ENCODE measurements around the gene RBM47.

- TF ChIP-seq POLR2AphosphoS5 (IDR thresholded peaks at IDR 0.05; ENCODE audit: low read depth, low read length) (no peak), POLR2A (IDR thresholded peaks at IDR 0.05; ENCODE audit: low read depth, low read length) (no peak), TAF1 (IDR thresholded peaks at IDR 0.05; ENCODE audit: borderline replicate concordance, low read depth, low read length) (no peak)
These were observed 154.1 kb downstream of the RBM47 start for GRCh38 chr4:40475609-40476008.
